HG02759 (cell line): Measurements from ENCODE around the gene TMEM63A.
"Not testable (repeated sequence)": the region's sequence is repeated elsewhere in the genome, so short reads cannot be mapped to it uniquely, and the experiment has no call there.

Experiments
- ATAC-seq: cut with Tn5 transposase; IDR thresholded peaks from one replicate; pipeline ENCODE4 v1.9.1; 2021; ENCODE audit warnings: mild to moderate bottlenecking, moderate library complexity; ENCODE audit not compliant: unreplicated experiment

Gene TMEM63A

DNA sequence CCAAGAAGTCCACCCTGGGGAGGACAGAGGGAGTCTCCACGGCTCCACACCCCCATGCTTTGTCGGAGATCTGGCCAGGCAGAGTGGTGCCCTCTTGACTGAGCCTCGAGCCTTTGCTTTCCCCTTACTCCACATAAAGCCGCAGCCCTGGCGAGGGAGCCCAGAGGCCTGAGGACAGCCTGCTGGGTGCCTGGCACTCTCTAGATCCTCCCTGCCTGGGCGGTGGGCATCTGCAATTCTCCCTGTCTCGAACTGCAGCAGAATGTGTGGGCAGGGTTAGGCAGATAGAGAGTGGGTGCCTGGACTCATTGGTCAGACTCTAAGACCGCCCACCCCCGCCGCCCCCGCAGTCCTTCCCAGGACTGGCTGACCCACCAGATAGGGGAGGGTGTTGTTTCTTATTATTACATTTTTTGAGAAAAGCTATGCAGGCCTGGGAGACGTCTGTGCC is 58.3 kb downstream of the TMEM63A start:
- no peak for ATAC-seq

DNA sequence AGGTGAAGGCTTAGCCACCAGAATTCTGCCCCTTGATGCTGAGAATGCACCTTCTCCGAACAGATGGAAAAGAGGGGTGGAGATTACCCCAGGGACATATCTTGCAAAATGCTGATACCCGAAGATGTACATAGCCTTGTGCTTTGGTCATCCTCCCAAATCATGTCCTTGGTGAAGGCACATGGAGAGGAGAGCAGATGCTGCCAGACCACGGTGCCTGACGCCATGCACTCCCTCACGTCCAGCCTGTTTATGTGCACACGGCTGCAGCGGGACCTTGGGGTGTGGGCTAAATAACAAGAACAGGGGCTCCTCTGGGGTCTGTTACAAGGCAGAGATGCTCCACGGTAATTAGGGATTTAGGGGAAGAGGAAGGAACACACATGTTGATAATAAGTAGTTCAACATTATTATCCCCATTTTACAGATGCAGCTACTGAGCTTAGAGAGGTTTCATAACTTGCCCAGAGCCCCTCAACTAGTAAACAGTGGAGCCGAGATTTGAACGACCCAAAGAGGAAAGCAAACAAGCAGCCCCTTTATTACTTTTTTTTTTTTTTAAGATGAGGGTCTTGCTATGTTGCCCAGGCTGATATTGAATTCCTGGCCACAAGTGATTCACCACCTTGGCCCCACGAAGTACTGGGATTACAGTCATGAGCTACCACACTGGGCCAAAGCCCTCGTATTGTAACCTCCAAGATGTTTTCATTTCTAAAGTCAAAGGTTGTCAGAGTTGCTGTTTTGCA is 59.4 kb downstream of the TMEM63A start:
- ATAC-seq: no peak

DNA sequence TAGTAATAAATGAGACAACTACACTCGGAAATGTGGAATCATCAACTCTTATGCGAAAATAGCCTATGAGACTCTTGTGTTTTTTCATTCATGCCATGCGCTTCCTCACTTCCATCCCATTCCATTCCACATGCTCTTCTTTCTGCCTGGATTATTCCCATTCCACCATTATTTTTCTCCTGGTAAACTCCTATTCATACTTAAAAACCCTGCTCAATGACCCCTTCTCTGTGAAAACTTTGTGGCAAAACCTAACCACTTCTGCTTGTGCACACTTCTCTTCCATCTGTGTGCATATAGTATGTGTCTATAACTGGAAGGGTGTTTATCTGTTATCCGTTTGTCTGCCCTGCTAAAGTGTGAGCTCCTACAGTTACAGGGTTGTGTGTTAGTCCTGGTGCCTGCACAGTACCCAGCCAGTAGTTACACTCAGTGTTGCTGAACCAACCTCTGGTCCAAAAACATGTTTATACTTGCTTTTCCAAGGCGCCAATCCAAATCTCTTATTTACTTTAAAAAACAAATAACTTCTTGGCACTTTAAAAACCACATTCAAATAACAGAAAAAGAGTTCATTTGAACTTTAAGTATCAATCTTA is 61.6 kb downstream of the TMEM63A start:
- no peak for ATAC-seq

DNA sequence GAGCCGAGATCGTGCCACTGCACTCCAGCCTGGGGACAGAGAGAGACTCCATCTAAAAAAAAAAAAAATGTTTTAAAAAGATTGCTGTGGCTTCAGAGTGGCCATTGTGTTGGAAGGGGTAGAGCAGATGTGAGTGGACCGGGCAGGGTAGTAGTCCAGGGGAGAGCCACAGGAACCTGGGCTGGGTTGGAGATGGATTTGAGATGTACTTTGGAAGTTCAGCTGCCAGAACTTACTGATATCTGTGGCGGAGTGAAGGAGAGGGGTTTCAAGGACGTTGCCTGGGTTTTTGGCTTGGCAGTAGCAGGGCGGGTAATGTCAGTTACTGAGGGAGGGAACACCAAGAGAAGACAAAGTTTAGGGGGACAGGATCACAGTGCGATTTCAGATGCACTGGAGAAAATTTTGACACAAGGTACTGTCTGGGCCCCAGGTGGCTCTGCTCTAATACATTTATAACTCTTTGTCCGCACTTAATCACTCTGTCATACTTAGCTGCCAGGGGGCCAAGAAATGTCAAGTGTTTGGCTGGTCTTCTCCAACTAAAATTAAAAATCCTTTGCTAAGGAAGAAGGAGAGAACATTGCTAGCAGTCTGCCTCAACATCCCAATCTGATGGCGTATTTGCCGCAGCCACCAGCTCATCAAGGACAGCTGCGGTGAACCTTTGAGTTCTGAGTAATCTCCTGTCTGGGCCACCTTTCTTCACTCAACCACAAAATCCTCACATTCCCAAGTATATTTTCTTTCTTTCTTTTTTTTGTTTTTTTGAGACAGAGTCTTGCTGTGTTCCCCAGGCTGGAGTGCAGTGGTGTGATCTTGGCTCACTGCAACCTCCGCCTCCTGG is 62.6 kb downstream of the TMEM63A start:
- ATAC-seq: no peak

DNA sequence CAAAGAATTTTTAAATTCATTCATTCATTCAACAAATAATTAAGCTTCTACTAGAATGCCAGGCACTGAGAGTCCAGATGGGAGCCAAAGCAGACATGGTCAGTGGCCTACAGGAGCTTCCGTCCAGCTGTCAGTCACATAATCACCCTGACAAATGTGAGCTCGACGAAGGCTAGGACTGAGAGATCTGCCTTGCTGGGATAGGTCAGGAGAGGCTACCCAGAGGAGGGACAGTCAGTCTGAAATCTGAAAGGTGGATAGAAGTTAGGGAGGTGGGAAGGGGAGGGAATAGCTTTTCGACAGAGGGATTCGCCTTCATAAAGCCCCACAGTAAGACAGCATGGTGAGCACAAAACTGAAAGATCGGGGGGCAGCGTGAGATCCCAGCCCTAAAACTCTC is 64.0 kb downstream of the TMEM63A start:
- no peak for ATAC-seq

DNA sequence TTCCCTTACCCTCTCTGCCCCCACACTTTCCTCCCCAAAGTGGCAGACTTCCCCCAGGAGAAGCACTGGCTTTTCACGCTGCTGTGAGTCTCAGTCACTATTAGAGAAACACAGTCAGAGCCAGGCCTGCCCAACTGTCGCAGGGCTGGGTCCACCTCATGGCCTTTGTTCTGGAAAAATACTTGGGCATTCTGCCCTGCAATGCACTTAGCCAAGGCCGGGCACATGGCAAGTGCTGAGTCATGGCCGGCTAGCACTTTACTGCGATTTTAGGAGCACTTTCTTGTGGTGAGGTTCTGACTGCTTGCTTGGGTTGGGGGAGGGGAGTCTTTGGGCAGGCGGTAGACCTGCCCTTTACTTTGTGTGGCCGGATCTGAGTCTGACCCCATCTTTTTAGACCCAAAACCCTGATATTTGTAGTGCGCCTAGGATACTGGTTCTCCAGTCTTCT is 64.5 kb downstream of the TMEM63A start:
- ATAC-seq: no peak

DNA sequence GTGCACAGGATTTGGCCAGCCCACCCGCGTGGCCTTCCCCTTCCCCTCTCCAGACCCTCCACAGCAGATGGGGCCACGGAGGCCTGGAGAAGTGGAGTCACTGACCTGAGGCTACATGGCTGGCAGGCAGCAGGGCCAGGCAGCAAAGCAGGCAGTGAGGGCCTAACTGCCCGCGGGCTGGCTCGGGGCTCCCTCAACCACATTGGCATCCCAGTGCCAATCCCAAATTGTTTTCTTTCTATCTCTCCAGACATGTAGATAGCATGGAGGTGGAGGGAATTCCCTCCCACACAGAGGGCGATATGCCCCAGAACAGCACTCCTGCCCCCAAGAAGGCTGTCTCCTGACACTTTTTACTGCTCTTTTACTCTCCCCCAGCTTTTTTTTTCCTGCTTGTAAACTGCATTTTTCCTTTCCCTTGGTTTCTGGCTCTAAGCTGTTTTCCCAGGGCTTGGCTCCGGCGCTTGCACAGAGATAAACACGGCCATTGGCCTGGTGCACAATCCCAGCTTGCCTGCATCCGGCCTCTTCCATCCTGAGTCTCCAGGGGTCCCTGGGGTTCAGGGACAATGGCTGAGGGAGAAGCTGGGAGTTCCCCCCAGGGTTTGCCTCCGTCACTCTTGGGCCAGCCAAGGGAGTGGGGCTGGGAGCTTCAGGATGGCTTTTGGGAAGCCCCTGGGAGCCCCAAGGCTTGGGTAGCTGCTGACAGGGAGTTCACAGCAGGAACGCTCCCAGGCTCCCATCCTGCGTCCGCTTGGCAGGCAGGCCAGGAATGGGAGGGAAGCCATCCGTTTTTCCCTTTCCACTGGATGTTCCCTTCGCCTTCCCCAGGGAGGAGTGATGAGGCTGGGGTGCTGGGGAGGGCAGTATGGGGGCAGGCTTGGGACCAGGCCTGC is 65.3 kb downstream of the TMEM63A start:
- no peak for ATAC-seq

DNA sequence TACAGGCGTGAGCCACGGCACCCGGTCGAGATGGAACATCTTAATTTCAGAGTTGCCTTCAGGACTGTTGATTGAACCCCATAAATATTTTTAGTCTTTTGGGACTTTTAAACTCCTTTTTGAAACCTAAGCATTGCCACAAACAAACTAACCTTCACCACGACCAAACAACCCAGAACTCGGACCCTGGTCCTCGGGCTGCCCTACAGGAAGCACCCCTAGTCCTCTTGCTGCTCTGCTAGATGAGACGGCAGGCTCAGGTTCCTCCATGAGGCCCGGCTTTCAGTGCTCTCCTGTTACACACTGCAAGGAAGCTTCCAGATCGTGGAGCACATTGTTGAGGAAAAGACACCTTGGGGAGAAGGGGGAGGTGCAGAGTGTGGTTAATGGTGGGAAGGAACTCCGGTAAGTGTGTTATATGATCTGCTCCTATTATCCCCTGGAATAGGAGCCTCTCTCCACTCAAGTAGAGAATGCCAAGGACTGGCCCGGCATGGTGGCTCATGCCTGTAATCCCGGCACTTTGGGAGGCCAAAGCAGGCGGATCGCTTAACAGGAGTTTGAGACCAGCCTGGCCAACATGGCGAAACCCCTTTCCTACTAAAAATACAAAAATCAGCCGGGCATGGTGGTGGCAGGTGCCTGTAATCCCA is 66.5 kb downstream of the TMEM63A start:
- no peak for ATAC-seq

DNA sequence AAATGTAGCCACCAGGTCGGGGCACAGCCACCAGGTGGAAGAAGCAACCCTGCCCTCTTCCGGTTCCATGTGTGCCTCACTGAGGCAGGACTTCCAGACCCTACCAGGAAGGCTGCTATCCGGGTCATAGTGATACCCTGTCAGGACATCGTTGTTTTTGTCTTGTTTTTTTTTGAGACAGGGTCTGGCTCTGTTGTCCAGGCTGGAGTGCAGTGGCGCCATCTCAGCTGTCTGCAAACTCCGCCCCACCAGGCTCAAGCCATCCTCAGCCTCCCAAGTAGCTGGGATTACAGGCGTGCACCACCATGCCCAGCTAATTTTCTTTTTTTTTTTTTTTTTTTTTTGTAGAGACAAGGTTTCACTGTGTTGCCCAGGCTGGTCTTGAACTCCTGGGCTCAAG is 67.1 kb downstream of the TMEM63A start:
- not testable (repeated sequence) for ATAC-seq

DNA sequence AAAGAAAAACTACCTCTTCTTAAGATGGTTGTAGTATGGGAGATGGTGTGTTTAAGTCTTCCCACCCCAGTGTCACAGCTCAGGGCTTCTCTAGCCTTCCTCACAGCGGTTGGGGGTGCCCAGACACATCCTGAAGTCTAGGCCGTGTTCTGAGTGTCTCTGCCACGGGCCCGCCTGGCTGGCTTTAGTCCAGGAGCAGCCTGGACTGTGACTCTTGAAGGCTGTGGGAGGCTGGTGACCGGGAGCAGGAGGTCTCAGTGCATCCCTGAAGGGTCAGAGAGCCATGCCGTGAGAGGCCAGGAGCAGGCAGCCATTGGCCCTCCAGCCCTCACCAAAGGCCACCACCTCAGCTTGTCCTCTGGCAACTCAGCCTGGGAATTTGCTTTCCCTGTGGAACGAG is 67.8 kb downstream of the TMEM63A start:
- no peak for ATAC-seq

DNA sequence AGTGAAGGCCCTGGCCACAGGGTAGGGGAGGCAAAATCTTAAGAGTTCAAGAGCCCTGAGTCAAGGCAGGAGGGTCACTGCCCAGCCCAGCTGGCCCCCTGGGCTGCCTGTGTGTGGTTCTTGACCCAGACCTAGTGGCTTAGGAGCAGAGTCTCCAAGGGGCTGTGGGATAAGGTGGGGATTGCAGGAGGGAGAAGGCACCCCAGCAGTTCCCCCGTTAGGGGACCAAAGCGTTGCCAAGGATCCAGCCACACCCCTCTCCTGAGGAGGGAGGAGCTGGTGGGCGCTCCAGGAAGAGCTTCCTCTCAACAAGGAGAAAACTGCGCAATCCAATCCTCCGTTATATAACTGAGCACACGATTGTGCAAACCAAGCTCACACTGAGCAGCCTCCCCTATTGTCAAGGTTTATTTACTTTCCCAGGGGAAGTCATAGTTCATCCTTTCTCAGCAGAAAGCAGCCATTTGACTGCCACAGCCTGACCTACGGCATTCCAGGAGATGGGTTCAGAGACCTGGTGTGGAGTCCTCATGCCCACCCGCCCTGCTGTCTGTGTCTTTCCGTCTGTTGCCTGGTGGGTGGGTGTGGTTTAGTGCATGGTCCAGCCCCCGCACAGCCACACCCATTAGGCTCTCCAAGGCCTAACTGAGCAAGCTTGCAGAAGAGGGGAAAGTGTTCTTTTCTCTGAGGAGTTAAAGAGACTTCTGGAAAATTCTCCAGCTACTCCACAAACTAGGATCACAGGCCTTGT is 68.8 kb downstream of the TMEM63A start:
- ATAC-seq: no peak

DNA sequence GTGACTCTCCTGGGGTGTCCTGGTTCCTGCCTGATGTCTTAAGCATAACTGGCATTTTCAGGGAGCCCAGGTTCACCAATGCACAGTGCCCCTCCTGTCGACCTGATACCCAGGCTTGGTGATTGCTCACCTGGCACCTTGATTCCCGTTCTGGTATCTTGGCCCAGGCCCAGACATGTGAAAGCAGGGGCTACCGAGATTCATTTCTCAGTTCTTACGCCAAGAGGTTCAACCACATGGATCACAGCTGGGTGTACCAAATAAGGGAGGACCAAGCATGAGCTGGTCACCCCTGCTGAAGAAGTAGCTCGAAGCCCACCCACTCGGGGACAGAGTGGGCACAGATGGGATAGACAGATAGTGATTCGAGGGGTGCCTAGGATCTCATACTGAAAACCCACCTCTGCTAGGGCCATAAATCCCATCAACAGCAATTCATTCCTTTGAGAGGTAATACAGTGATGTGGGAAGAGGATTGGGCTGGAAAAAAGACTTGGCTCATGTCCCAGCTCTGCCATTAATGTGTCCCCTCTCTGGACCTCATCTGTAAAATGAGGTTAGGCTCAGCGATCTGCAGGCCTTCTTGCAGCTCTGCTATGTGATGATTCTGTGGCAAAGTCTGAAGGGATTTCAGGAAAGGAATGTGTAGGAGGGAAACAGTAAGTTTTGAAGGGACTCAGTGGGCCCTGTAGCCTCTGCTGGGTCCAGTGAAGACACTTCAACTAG is 69.5 kb downstream of the TMEM63A start:
- no peak for ATAC-seq

DNA sequence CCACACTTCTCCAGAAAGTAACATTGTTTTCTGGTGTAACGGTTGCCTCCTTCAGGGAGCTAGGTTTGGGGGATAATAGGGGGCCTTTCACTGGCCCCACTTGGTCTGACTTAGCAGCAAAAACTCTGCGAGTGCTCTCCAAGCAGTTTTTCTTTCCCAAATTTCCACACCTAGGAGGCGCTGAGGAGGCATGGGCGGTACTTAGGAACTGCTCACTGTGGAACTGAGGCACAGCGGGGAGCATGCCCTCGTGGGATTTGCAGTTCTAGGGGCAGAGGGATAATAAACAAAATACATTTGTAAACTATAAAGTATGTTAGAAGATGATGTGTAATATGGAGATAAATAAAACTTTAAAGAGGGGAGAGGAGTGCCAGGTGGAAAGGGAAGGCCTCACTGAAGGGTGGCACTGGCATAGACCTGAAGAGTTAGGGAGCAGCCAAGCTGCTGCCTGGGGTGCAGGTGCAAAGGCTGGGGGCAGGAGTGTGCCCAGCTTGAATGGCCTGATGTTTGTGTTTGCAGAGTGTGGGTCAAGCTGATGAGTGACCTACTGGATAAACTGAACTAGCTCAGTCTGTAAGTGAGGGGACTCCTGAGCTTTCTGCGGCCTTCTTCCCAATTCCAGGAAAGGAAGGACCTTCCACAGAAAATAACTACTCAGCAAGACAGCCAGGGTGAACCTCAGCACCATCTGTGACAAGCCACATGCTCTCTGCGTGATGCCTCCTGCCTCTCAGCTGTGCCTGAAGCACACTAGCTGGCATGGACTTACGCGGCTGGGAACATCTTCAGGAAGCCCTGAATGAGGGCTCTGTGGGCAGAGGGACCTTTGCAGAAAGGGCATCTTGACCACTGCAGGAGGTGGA is 70.3 kb downstream of the TMEM63A start:
- ATAC-seq: no peak

DNA sequence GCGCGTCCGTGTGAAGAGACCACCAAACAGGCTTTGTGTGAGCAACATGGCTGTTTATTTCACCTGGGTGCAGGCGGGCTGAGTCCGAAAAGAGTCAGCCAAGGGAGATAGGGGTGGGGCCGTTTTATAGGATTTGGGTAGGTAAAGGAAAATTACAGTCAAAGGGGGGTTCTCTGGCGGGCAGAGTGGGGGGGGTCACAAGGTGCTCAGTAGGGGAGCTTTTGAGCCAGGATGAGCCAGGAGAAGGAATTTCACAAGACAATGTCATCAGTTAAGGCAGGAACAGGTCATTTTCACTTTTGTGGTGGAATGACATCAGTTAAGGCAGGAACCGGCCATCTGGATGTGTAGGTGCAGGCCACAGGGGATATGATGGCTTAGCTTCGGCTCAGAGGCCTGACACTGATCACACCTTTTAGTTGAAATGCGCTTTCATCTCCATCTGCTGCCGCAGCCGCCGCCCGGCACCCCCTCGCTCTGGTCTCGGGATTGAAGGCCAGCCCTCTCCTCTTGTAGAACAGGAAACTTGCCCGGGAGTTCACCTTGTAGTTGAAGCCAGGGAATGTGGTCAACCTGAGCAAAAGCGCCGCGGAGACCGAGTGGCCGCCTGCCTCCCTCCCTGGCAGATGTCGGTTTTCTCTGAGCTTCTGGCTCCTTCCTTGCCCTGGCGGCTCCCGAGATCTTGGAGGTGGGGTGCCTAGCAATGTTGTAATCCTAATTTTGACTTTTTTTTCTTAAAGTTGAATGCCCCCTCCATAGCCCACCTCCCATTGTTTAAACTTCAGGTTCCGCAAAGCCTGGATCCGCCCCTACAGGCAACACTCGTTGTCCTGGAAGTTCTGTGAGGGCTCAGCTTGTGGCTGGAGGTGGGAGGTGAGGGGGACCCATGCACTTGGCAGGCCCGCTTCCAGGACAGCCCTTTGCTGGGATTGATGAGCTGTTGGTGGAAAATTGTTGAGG is 71.3 kb downstream of the TMEM63A start:
- ATAC-seq: not testable (repeated sequence)

DNA sequence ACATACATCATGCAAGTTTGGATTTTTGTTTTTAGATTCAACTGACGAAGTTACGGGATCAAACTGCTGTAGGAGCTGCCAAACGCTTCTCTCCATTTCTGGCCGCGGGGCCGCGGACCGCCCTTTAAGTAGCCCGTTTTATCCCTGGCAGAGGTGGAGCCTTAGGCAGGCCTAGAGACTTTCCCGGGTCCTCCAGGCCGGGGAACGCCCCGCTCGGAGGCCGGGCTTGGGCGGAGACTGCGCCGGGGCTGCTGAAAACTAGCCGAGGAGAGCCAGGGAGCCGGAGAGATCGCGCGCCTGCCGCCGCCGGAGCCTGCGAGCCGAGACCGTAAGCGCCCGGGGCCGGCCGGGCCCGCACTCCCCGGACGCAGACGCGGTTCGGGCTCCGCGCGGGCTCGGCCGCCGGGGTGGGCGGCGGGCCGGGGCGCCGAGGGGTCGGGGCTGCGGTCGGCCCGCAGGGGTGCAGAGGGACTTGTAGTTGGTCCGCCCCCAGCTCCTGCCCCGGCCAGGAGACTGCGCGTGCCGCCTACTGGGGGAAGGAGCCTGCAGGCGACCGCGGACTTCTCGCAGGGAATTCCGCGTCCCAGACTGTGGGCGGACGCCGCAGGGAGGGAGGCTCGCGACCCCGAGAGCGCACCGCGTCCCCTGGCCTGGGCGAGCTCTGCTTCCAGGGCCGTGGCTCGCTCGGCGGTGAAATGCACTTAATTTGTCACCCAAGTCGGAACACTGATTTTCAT is 72.2 kb downstream of the TMEM63A start, which contains the start of gene EPHX1:
Gene EPHX1, plus strand, starts transcription at position 283 of the 737 bp plus-strand sequence. CDS start 18,606 bp downstream, outside the sequence.
- peak; percentile 97 for ATAC-seq

DNA sequence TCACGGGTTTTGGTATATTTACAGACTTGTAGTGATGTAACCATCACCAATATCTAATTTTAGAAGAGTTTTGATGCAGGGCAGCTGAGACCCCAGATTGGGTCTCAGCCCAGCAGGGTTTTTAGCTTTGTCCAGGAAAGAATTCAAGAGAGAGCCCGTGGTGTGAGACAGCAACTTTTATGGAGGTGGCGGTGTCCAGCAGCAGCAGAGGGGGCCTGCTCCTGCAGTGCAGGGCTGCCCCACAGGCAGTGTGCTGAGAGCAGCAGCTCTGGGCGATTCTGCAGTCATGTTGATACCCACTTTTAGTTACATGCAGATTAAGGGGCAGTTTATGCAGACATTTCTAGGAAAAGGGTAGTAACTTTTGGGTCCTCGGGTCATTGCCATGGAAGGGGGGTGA is 74.0 kb downstream of the TMEM63A start:
- ATAC-seq: no peak
